Measurements from ENCODE around the gene CIRBP.

Gene CIRBP

GRCh38 chr19:1277061-1277460, 7.9 kb downstream of the CIRBP start:
- DNase-seq (no peak), ATAC-seq (replicated peaks) (no peak)
- Mint-ChIP-seq H3K36me3 (peaks cover 54 to 61% of the 10 kb centered on the region in 2 donors), H3K4me3 (peak overlapping the region; percentile 90 to 93), H3K27me3 (peaks cover 0 to 5% of the 10 kb centered on the region in 2 donors), H3K4me1 (peaks cover 41 to 62% of the 10 kb centered on the region in 2 donors), H3K27ac (peak overlapping the region; percentile 98), H3K9me3 (no peaks in the 10 kb centered on the region)

GRCh38 chr19:1278074-1278473, 8.9 kb downstream of the CIRBP start:
- Mint-ChIP-seq H3K36me3 (peaks cover 46 to 53% of the 10 kb centered on the region in 2 donors), H3K27ac (no peak overlapping the region), H3K4me3 (no peak overlapping the region)

GRCh38 chr19:1278713-1279660, 9.9 kb downstream of the CIRBP start:
- ATAC-seq (replicated peaks) (no peak), DNase-seq (no peak)
- peak overlapping the region in 1 of 2 donors; percentile 35 for H3K4me3 Mint-ChIP-seq
- peak overlapping the region; percentile 88 for H3K27ac Mint-ChIP-seq
- H3K27me3 Mint-ChIP-seq: peaks cover 10% of the 10 kb centered on the region in 2 donors
- H3K36me3 Mint-ChIP-seq: peaks cover 38 to 46% of the 10 kb centered on the region in 2 donors
- H3K9me3 Mint-ChIP-seq: no peaks in the 10 kb centered on the region
- peaks cover 31 to 43% of the 10 kb centered on the region in 2 donors for H3K4me1 Mint-ChIP-seq

More at GRCh38 chr19:1278074-1278473, 8.9 kb downstream of the CIRBP start:
- Mint-ChIP-seq H3K27me3 (peaks cover 4 to 8% of the 10 kb centered on the region in 2 donors), H3K9me3 (no peaks in the 10 kb centered on the region), H3K4me1 (peaks cover 37 to 51% of the 10 kb centered on the region in 2 donors)
- ATAC-seq (replicated peaks) (no peak), DNase-seq (no peak)

- peak; percentile 28 to 29 for ATAC-seq (replicated peaks)
- peak overlapping the region in 1 of 2 donors; percentile 41 for H3K4me3 Mint-ChIP-seq
- peak overlapping the region; percentile 88 for H3K27ac Mint-ChIP-seq
Observed at GRCh38 chr19:1279782-1280341, 10.7 kb downstream of the CIRBP start.

DNA sequence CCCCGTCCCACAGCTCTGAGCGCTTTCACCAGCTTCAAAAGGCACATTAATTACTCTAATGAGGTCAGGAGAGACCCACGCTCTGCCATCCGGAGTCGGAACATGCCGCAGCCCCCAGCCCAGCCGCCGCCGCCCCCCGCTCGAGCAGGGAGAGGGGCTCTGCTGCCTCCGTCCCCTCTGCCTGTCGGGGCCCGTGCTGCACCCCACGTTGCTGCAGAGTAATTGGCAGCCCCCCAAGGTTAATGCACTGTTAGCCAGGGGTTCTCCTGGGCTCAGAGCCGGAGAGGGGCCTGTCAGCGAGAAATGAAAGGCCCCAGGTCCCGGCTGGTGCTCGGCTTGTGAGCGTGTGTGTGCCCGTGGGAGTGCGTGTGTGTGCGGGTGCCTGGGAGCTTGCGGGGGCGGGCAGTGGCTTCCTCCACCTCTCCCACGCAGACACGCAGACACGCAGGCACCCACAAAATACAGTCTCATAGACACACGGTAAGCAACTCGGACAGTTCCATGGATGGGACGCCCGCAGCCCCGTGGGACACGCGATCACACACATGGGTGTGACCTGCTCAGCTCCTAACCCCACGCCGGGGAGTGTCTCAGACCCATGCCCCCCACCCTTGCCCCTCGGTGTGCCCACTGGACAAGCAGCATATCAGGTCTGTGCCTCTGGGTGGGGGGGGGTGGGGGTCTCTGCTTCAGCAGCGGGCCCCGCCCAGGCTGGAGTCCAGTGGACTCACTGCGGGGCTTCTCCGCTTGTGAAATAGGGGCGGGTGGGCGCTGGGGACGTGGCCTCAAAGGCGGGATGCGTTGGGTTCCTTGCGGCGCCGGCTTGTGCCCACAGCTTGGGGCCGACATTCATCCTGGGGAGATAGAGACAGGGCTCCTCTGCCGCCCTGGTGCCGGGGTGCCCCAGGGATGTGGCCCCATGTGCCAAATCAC, 11.8 kb downstream of the CIRBP start:
- Mint-ChIP-seq H3K27me3 (peaks cover 24% of the 10 kb centered on the region in 2 donors), H3K4me3 (peak overlapping the region in 1 of 2 donors; percentile 32), H3K9me3 (no peaks in the 10 kb centered on the region), H3K36me3 (peaks cover 32 to 36% of the 10 kb centered on the region in 2 donors), H3K27ac (no peak overlapping the region), H3K4me1 (peaks cover 29 to 40% of the 10 kb centered on the region in 2 donors)
- no peak for ATAC-seq (replicated peaks)
- DNase-seq: no peak

More at GRCh38 chr19:1279782-1280341, 10.7 kb downstream of the CIRBP start:
- peaks cover 30 to 40% of the 10 kb centered on the region in 2 donors for H3K4me1 Mint-ChIP-seq
- no peaks in the 10 kb centered on the region for H3K9me3 Mint-ChIP-seq
- peaks cover 18 to 19% of the 10 kb centered on the region in 2 donors for H3K27me3 Mint-ChIP-seq
- peak; percentile 70 for DNase-seq
- peaks cover 34 to 40% of the 10 kb centered on the region in 2 donors for H3K36me3 Mint-ChIP-seq

- peaks cover 28 to 30% of the 10 kb centered on the region in 2 donors for H3K27me3 Mint-ChIP-seq
- peaks cover 29 to 32% of the 10 kb centered on the region in 2 donors for H3K36me3 Mint-ChIP-seq
- no peak for DNase-seq
- H3K4me1 Mint-ChIP-seq: peaks cover 29 to 40% of the 10 kb centered on the region in 2 donors
- no peak overlapping the region for H3K4me3 Mint-ChIP-seq
- H3K9me3 Mint-ChIP-seq: no peaks in the 10 kb centered on the region
- ATAC-seq (replicated peaks): no peak
- peak overlapping the region; percentile 51 for H3K27ac Mint-ChIP-seq
Observed at GRCh38 chr19:1281569-1282287, 12.6 kb downstream of the CIRBP start.

GRCh38 chr19:1282588-1283206, 13.6 kb downstream of the CIRBP start:
- peaks cover 27 to 33% of the 10 kb centered on the region in 2 donors for H3K4me1 Mint-ChIP-seq
- H3K9me3 Mint-ChIP-seq: no peaks in the 10 kb centered on the region
- H3K4me3 Mint-ChIP-seq: no peak overlapping the region
- peaks cover 29 to 38% of the 10 kb centered on the region in 2 donors for H3K27me3 Mint-ChIP-seq
- no peak overlapping the region for H3K27ac Mint-ChIP-seq
- H3K36me3 Mint-ChIP-seq: peaks cover 25 to 29% of the 10 kb centered on the region in 2 donors
- DNase-seq (no peak), ATAC-seq (replicated peaks) (no peak)

- peaks cover 19 to 23% of the 10 kb centered on the region in 2 donors for H3K36me3 Mint-ChIP-seq
- peaks cover 34 to 44% of the 10 kb centered on the region in 2 donors for H3K27me3 Mint-ChIP-seq
- H3K27ac Mint-ChIP-seq: no peak overlapping the region
- no peak overlapping the region for H3K4me3 Mint-ChIP-seq
- no peak for ATAC-seq (replicated peaks)
- H3K4me1 Mint-ChIP-seq: peaks cover 23 to 26% of the 10 kb centered on the region in 2 donors
- H3K9me3 Mint-ChIP-seq: no peaks in the 10 kb centered on the region
- DNase-seq: no peak
Observed at GRCh38 chr19:1283207-1283916, 14.2 kb downstream of the CIRBP start.

DNA sequence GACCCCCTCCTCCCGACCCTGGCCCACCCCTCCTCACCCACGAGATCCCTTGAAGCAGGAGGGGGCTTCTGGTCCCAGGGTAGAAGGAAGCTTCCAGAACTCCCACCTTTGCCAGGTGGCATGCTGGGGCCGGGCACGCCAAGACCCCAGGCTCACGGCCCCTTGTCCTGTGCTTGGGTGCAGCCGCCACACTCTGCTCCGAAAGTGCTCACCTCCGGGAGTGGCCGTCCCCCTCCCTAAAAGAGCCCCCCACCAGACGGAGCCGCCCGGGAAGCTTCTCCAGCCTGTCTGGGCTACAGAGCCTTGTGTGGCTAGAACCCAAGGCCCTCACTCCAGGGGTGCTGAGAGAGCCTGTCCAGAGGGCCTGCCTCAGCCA, 14.8 kb downstream of the CIRBP start:
- Mint-ChIP-seq H3K36me3 (peaks cover 15 to 21% of the 10 kb centered on the region in 2 donors), H3K27me3 (peaks cover 34 to 46% of the 10 kb centered on the region in 2 donors), H3K4me1 (peaks cover 21 to 26% of the 10 kb centered on the region in 2 donors), H3K9me3 (no peaks in the 10 kb centered on the region), H3K4me3 (no peak overlapping the region), H3K27ac (no peak overlapping the region)
- ATAC-seq (replicated peaks) (no peak), DNase-seq (no peak)

GRCh38 chr19:1284293-1284978, 15.3 kb downstream of the CIRBP start:
- Mint-ChIP-seq H3K27me3 (peaks cover 38 to 51% of the 10 kb centered on the region in 2 donors), H3K4me1 (peaks cover 20 to 24% of the 10 kb centered on the region in 2 donors), H3K4me3 (peak overlapping the region; percentile 54 to 66), H3K9me3 (no peaks in the 10 kb centered on the region), H3K27ac (peak overlapping the region; percentile 38), H3K36me3 (peaks cover 12 to 16% of the 10 kb centered on the region in 2 donors)
- DNase-seq (no peak), ATAC-seq (replicated peaks) (no peak)

DNA sequence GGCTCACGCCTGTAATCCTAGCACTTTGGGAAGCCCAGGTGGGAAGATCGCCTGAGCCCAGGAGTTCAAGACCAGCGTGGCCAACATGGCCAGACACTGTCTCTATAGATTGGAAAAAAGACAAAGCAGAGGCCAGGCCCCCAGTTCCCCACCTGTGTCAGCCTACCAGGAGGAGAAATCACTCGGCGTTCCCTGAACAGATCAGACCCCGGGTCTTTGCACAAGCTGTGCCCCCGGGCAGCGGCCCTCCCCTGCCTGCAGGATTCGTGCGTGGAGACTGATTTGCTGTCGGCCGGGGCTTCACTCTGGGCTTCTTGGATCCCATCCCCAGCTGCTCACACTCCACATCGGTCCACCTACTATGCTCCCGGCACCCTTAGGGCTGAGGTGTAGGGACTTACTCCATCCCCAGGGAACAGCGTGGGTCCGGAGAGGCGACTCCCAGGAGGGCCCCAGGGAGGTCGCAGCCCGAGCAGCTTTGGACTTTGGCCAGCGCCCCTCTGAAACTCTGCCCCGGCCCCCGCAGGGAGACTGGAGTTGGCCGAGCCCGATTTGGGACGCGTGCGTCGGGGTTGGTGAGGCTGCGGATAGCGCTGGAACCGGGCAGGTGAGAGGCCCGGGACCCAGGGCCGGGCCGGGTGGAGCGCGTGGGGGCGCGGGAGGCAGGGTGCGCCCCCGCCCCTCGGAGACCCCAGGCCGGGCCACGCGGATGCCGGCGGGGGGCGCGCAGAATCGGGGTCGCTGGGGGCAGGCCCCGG, 16.0 kb downstream of the CIRBP start:
- DNase-seq (no peak), ATAC-seq (replicated peaks) (no peak)
- no peaks in the 10 kb centered on the region for H3K9me3 Mint-ChIP-seq
- H3K27me3 Mint-ChIP-seq: peaks cover 38 to 59% of the 10 kb centered on the region in 2 donors
- H3K4me1 Mint-ChIP-seq: peaks cover 14 to 17% of the 10 kb centered on the region in 2 donors
- H3K36me3 Mint-ChIP-seq: peaks cover 5 to 9% of the 10 kb centered on the region in 2 donors
- H3K4me3 Mint-ChIP-seq: peak overlapping the region; percentile 54 to 66
- H3K27ac Mint-ChIP-seq: no peak overlapping the region

Data from stimulated activated naive B cell treated with anti-CD40 and anti-IgM and Interleukin-4, amounts not matched to agents 10 μg/mL and 1 μg/mL and 100 μg/mL, for 72 hours (primary cell).